Adrenal gland (tissue), 12 donors: ENCODE results near the gene EFNA5. TPM values are rescaled to one million over a fixed set of nuclear protein-coding genes. Genes with fewer than 3 reads are reported as not detected.

Experiments
- DNase-seq, 7 donors: peaks; one replicate each; pipeline ENCODE4 v3.0.0-alpha.2; 2019 to 2020
- H3K27ac ChIP-seq, 5 donors: fragments of 200-600 bp; sonication (generic) in 4 of 5; 1 replicate in 3 of 5; 2 replicates in 2 of 5; pipeline versions ENCODE4 v1.5.1 to v1.8.0; 2016 to 2020; ENCODE audit warnings: mild to moderate bottlenecking in 1 of 5
- H3K27me3 ChIP-seq: fragments of 200-600 bp; 2 replicates; pipeline ENCODE4 v1.8.0; 2021
- H3K36me3 ChIP-seq, 2 donors: fragments of 200-600 bp; replicated peaks in 1 of 2; 1 replicate in 1 of 2; 2 replicates in 1 of 2; pipeline versions ENCODE4 v1.5.1 to v1.8.0; 2018 to 2022
- H3K4me1 ChIP-seq, 2 donors: fragments of 200-600 bp; replicated peaks in 1 of 2; 1 replicate in 1 of 2; 2 replicates in 1 of 2; pipeline versions ENCODE4 v1.5.1 to v1.8.0; 2018 to 2021
- H3K4me3 ChIP-seq, 4 donors: fragments of 200-600 bp; sonication (generic) in 3 of 4; one replicate each; pipeline ENCODE4 v1.5.1; 2016 to 2018
- H3K9me3 ChIP-seq, 3 donors: fragments of 200-600 bp; sonication (generic) in 1 of 3; replicated peaks in 1 of 3; 1 replicate in 2 of 3; 2 replicates in 1 of 3; pipeline versions ENCODE4 v1.5.1 to v1.8.0; 2016 to 2021
- CTCF ChIP-seq, 6 experiments: fragments of 450-650 bp in 4 of 6; fragments of 200-600 bp in 2 of 6; sonication (generic) in 1 of 6; IDR thresholded peaks; 1 replicate in 5 of 6; 2 replicates in 1 of 6; pipeline versions ENCODE4 v1.5.1 to v1.8.0; 2016 to 2021; ENCODE audit warnings: antibody characterized with exemption in 6 of 6, mild to moderate bottlenecking in 2 of 6, moderate library complexity in 1 of 6
- POLR2A ChIP-seq, 2 donors: fragments of 450-650 bp; IDR thresholded peaks; one replicate each; pipeline ENCODE4 v1.6.1; 2017; ENCODE audit warnings: antibody characterized with exemption in 2 of 2, mild to moderate bottlenecking in 2 of 2, moderate library complexity in 1 of 2
- WGBS, 4 donors: extraction: QIAGEN DNeasy Blood & Tissue Kit in 2 of 4; methylation state at CpG; one replicate each; pipeline versions ENCODE4 v1.1.5 to v1.1.7; 2013 to 2017; 5-methylcytosine and 5-hydroxymethylcytosine counted together
- intact Hi-C, 2 donors: fragments of 100-400 bp; cut with DNase I; formaldehyde crosslinking; loops; one replicate each; pipeline versions ENCODE4 v1.14.1 to v1.15.0; 2022 to 2023
- polyA plus RNA-seq, 3 donors: library from polyadenylated mRNA; stranded (reverse); fragments of 200-250 nt in 2 of 3; fragments of 350-450 nt in 1 of 3; fragmentation: Illumina TruSeq in 1 of 3; extraction: RNeasy Lipid Tissue Mini Kit (QIAGEN cat#74804) in 1 of 3; gene quantifications; one replicate each; pipeline ENCODE4 v1.2.3, GENCODE V29; 2013 to 2014
- total RNA-seq, 9 donors: library from RNA; depleted of rRNA in 4 of 9; stranded (reverse); fragments of >200 nt in 4 of 9; fragments of 120-200 nt in 1 of 9; fragmentation: NEBNext Ultra II Directional in 1 of 9; extraction: Animal tissue kit (Norgen Biotek cat#: 25700) in 1 of 9; gene quantifications; one replicate each; pipeline versions ENCODE4 v1.1.0 to v1.2.4, GENCODE V29; 2013 to 2023
- donor health status: healthy with polysubstance abuse.
- donor health status: Bipolar disorder and iron deficiency.
- donor health status: DM: yes; HTN: yes; CAD: no.
- donor health status: DM: no; HTN: no; CAD: no.
- donor health status: DM: no; HTN: no; CAD: no.
- donor health status: DM: yes; HTN: yes; CAD: no.

The EFNA5 gene
- total and polyA plus RNA-seq, 12 donors = 0.06 to 11.8 (median 1.6) TPM

GRCh38 chr5:107404595-107405374 is 266.0 kb downstream of the EFNA5 start:
- Histone ChIP-seq H3K4me1 (no peaks in the 10 kb centered on the region), H3K27ac (no peak overlapping the region), H3K4me3 (no peak overlapping the region), H3K27me3 (no peaks in the 10 kb centered on the region), H3K9me3 (no peaks in the 10 kb centered on the region), H3K36me3 (no peaks in the 10 kb centered on the region)
- no peak for DNase-seq
- TF ChIP-seq POLR2A (IDR thresholded peaks at IDR 0.05) (no peak), CTCF (IDR thresholded peaks at IDR 0.05) (no peak)
- WGBS, 4 donors = 83 to 85% (median 85%) methylated on average over 10 of the region's 10 CpGs
- intact Hi-C loops = no loop called here

GRCh38 chr5:107403228-107403953 is 267.3 kb downstream of the EFNA5 start:
- 57 to 79% (median 64%) methylated on average over 3 of the region's 3 CpGs for WGBS, 4 donors
- Histone ChIP-seq H3K4me1 (no peaks in the 10 kb centered on the region), H3K36me3 (no peaks in the 10 kb centered on the region), H3K27ac (no peak overlapping the region), H3K9me3 (no peaks in the 10 kb centered on the region), H3K4me3 (no peak overlapping the region), H3K27me3 (no peaks in the 10 kb centered on the region)
- intact Hi-C loops = no loop called here
- TF ChIP-seq CTCF (IDR thresholded peaks at IDR 0.05) (no peak), POLR2A (IDR thresholded peaks at IDR 0.05) (no peak)
- no peak for DNase-seq

- H3K27me3 ChIP-seq = no peaks in the 10 kb centered on the region
- intact Hi-C loops = no loop called here
- H3K9me3 ChIP-seq = no peaks in the 10 kb centered on the region
- H3K4me1 ChIP-seq = no peaks in the 10 kb centered on the region
- H3K27ac ChIP-seq = no peak overlapping the region
- no peak for TF ChIP-seq POLR2A (IDR thresholded peaks at IDR 0.05)
- TF ChIP-seq CTCF (IDR thresholded peaks at IDR 0.05) = no peak
- no peak for DNase-seq
- no peaks in the 10 kb centered on the region for H3K36me3 ChIP-seq
- 57 to 65% (median 59%) methylated on average over 12 of the region's 12 CpGs for WGBS, 4 donors
- H3K4me3 ChIP-seq = no peak overlapping the region
Measured at GRCh38 chr5:107402434-107403227, 268.1 kb downstream of the EFNA5 start.
